ENCODE data around the gene USP17L20. TPM values are rescaled to one million over a fixed set of nuclear protein-coding genes. Genes with fewer than 3 reads are reported as not detected.

The USP17L20 gene
- polyA plus RNA-seq, 3 donors: not detected

Other genes starting within 250 kb of the USP17L20 start
- gene FAM90A26, start 87.7 kb upstream of the USP17L20 start, polyA plus RNA-seq: not detected
- gene USP17L10, start 47.5 kb upstream of the USP17L20 start, polyA plus RNA-seq: not detected
- not detected for gene USP17L11, start 42.7 kb upstream of the USP17L20 start, polyA plus RNA-seq
- gene USP17L12, start 38.0 kb upstream of the USP17L20 start, polyA plus RNA-seq: not detected
- not detected for gene USP17L13, start 33.2 kb upstream of the USP17L20 start, polyA plus RNA-seq
- not detected for gene USP17L15, start 23.7 kb upstream of the USP17L20 start, polyA plus RNA-seq
- gene USP17L17, start 14.2 kb upstream of the USP17L20 start, polyA plus RNA-seq: not detected
- gene USP17L18, start 9.5 kb upstream of the USP17L20 start, polyA plus RNA-seq: not detected
- gene USP17L19, start 4.7 kb upstream of the USP17L20 start, polyA plus RNA-seq: not detected
- not detected for gene USP17L21, start 4.7 kb downstream of the USP17L20 start, polyA plus RNA-seq
- not detected for gene USP17L22, start 9.5 kb downstream of the USP17L20 start, polyA plus RNA-seq
- gene USP17L24, start 67.0 kb downstream of the USP17L20 start, polyA plus RNA-seq: not detected
- not detected for gene USP17L25, start 71.8 kb downstream of the USP17L20 start, polyA plus RNA-seq
- not detected for gene USP17L26, start 76.5 kb downstream of the USP17L20 start, polyA plus RNA-seq
- gene USP17L5, start 81.3 kb downstream of the USP17L20 start, polyA plus RNA-seq: not detected
- gene USP17L27, start 86.0 kb downstream of the USP17L20 start, polyA plus RNA-seq: not detected
- gene USP17L28, start 90.8 kb downstream of the USP17L20 start, polyA plus RNA-seq: not detected
- gene USP17L29, start 95.5 kb downstream of the USP17L20 start, polyA plus RNA-seq: not detected
- gene USP17L30, start 105.0 kb downstream of the USP17L20 start, polyA plus RNA-seq: not detected
- gene DEFB131A, start 186.3 kb downstream of the USP17L20 start, polyA plus RNA-seq: not detected

Data from adipose tissue (tissue), 3 donors.